CD4-positive, alpha-beta T cell treated with Interleukin-2 at 100 ng/mL for 4 hours (primary cell): ENCODE measurements around the gene VEGFA.

ENCODE experiments used
- DNase-seq: peaks from one replicate; pipeline ENCODE4 v3.0.0-alpha.2; 2020; ENCODE audit warnings: low spot score

VEGFA gene

DNA sequence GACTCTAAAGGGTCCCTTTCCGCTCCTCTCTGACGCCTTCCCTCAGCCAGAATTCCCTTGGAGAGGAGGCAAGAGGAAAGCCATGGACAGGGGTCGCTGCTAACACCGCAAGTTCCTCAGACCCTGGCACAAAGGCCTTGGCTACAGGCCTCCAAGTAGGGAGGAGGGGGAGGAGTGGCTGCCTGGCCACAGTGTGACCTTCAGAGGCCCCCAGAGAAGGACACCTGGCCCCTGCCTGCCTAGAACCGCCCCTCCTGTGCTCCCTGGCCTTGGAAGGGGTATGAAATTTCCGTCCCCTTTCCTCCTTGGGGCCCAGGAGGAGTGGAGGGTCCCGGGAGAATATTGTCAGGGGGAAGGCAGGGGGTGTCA, 2.7 kb downstream of the VEGFA start:
- no peak for DNase-seq

DNA sequence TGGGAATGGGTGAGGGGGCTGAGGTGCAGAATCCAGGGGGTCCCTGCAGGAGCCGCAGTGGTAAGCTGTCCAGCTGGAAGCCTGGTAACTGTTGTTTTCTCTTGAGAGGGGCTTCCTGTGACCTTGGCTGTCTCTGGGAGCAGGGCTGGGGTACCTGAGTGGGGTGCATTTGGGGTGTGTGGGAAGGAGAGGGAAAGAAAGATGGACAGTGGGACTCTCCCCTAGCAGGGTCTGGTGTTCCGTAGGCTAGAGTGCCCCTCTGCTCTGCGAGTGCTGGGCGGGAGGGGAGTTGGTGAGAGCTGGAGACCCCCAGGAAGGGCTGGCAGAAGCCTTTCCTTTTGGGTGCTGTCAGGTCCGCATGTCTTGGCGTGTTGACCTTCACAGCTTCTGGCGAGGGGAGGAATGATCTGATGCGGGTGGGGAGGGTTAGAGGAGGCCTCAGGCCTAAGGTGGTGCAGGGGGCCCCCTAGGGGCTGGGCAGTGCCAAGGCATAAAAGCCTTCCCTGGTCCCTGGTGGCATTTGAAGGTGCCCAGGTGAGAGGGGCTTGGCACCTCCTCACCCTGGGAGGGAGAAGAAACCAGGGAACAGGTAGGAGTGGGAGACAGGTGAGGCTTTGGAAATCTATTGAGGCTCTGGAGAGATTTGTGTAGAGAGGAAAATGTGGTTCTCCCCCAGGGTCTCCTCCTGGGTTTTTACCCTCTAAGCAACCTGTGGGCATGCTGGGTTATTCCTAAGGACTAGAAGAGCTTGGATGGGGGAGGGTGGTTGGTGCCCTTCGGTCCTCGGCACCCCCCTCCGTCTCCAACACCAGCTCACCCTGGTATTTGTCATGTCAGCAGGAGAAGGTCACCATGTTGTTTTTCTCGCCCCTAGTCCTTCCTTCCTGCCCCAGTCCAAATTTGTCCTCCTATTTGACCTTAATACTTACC, 3.3 kb downstream of the VEGFA start:
- peak; percentile 38 for DNase-seq

DNA sequence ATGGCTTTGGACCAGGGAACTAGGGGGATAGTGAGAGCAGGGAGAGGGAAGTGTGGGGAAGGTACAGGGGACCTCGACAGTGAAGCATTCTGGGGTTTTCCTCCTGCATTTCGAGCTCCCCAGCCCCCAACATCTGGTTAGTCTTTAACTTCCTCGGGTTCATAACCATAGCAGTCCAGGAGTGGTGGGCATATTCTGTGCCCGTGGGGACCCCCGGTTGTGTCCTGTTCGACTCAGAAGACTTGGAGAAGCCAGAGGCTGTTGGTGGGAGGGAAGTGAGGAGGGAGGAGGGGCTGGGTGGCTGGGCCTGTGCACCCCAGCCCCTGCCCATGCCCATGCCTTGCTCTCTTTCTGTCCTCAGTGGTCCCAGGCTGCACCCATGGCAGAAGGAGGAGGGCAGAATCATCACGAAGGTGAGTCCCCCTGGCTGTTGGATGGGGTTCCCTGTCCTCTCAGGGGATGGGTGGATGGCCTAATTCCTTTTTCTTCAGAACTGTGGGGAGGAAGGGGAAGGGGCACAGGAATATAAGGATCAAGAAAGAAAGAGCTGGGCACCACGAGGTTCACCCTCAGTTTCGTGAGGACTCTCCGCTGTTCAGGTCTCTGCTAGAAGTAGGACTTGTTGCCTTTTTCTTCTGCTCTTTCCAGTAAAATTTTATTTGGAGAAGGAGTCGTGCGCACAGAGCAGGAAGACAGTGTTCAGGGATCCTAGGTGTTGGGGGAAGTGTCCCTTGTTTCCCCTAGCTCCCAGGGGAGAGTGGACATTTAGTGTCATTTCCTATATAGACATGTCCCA, 4.2 kb downstream of the VEGFA start:
- no peak for DNase-seq

DNA sequence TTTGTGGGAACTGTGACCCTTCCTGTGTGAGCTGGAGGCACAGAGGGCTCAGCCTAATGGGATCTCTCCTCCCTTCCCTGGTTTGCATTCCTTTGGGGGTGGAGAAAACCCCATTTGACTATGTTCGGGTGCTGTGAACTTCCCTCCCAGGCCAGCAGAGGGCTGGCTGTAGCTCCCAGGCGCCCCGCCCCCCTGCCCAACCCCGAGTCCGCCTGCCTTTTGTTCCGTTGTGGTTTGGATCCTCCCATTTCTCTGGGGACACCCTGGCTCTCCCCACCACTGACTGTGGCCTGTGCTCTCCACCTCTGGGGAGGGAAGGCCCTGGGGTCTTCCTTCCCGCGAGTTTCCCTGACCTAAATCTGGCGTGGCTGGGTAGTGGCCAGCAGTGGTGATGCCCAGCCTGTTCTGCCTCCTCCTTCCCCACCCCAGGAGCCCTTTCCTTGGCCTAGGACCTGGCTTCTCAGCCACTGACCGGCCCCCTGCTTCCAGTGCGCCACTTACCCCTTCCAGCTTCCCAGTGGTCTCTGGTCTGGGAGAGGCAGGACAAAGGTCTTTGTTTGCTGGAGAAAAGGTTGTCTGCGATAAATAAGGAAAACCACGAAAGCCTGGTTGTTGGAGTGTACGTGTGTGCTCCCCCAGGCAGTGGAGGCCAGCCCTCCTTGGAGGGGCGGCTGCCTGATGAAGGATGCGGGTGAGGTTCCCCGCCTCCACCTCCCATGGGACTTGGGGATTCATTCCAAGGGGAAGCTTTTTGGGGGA, 4.9 kb downstream of the VEGFA start:
- DNase-seq: peak; percentile 46

DNA sequence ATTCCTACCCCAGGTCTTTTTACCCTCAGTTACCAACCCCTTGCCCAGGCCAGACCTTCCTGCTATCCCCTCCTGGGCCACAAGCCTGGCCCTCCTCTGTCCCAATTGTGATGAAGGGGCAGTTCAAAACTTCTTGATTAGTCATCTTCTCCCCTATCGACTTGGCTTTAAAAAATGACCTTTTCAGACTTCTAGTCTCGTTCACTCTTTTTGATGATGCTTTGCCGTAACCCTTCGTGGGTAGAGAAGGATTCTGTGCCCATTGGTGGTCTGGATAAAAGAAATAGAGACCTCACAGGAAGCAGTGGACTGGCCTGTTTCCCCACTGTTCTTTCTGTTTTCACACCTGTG, 5.5 kb downstream of the VEGFA start:
- DNase-seq: no peak

- DNase-seq: no peak
These were observed 6.2 kb downstream of the VEGFA start for GRCh38 chr6:43776115-43776798.

DNA sequence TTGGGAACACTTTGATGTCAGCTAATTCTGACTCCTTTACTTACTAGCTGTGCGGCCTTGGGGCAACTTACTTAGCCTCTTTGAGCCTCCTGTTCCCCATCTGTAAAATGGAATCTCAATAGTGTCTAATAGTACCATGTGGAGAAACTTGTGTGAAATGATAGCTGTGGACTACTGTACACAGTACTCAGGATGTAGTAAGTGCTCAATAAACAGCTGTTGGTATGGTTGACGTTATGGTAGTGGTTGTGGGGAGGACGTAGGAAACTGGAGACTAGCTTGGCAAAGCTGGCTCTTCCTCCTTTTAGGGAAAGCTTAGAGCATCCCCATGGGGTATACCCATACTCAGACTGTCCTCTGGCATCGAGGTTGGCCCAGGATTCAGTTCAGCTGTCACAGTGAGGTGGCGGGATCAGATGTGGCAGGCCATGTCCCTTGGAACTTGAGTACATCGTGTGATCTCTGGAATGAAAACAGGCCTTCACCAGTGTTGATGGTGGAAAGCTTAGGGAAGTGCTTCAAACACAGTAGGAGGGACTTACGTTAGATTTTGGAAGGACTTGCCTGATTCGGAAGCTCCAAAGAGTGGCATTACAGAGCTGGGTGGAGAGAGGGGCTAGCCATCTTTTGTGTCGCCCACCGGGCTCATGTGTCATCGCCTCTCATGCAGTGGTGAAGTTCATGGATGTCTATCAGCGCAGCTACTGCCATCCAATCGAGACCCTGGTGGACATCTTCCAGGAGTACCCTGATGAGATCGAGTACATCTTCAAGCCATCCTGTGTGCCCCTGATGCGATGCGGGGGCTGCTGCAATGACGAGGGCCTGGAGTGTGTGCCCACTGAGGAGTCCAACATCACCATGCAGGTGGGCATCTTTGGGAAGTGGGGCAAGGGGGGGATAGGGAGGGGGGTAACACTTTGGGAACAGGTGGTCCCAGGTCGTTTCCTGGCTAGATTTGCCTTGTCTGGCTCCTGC, 7.1 kb downstream of the VEGFA start:
- no peak for DNase-seq

DNA sequence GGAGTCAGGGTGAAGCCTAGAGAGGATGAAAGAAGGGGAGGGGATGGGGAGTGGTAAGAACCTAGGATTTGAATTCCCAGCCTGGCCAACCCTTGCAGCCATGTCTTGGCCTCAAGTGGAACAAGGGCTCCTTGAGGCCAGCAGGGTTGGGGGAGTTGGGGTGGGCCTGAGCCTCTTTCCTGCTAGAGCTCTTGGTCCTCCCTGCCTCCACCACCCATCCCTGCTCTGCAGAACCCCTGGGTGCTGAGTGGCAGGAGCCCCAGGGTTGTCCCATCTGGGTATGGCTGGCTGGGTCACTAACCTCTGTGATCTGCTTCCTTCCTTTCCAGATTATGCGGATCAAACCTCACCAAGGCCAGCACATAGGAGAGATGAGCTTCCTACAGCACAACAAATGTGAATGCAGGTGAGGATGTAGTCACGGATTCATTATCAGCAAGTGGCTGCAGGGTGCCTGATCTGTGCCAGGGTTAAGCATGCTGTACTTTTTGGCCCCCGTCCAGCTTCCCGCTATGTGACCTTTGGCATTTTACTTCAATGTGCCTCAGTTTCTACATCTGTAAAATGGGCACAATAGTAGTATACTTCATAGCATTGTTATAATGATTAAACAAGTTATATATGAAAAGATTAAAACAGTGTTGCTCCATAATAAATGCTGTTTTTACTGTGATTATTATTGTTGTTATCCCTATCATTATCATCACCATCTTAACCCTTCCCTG, 8.3 kb downstream of the VEGFA start:
- no peak for DNase-seq

DNA sequence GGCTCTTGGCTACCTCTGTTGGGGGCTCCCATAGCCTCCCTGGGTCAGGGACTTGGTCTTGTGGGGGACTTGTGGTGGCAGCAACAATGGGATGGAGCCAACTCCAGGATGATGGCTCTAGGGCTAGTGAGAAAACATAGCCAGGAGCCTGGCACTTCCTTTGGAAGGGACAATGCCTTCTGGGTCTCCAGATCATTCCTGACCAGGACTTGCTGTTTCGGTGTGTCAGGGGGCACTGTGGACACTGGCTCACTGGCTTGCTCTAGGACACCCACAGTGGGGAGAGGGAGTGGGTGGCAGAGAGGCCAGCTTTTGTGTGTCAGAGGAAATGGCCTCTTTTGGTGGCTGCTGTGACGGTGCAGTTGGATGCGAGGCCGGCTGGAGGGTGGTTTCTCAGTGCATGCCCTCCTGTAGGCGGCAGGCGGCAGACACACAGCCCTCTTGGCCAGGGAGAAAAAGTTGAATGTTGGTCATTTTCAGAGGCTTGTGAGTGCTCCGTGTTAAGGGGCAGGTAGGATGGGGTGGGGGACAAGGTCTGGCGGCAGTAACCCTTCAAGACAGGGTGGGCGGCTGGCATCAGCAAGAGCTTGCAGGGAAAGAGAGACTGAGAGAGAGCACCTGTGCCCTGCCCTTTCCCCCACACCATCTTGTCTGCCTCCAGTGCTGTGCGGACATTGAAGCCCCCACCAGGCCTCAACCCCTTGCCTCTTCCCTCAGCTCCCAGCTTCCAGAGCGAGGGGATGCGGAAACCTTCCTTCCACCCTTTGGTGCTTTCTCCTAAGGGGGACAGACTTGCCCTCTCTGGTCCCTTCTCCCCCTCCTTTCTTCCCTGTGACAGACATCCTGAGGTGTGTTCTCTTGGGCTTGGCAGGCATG, 9.2 kb downstream of the VEGFA start:
- no peak for DNase-seq

DNA sequence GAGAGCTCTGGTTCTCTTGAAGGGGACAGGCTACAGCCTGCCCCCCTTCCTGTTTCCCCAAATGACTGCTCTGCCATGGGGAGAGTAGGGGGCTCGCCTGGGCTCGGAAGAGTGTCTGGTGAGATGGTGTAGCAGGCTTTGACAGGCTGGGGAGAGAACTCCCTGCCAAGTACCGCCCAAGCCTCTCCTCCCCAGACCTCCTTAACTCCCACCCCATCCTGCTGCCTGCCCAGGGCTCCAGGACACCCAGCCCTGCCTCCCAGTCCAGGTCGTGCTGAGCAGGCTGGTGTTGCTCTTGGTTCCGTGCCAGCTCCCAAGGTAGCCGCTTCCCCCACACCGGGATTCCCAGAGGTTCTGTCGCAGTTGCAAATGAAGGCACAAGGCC, 9.8 kb downstream of the VEGFA start:
- no peak for DNase-seq

- no peak for DNase-seq
These were observed 10.3 kb downstream of the VEGFA start for GRCh38 chr6:43780293-43780692.

- no peak for DNase-seq
These were observed 11.2 kb downstream of the VEGFA start for GRCh38 chr6:43780941-43781928.

DNA sequence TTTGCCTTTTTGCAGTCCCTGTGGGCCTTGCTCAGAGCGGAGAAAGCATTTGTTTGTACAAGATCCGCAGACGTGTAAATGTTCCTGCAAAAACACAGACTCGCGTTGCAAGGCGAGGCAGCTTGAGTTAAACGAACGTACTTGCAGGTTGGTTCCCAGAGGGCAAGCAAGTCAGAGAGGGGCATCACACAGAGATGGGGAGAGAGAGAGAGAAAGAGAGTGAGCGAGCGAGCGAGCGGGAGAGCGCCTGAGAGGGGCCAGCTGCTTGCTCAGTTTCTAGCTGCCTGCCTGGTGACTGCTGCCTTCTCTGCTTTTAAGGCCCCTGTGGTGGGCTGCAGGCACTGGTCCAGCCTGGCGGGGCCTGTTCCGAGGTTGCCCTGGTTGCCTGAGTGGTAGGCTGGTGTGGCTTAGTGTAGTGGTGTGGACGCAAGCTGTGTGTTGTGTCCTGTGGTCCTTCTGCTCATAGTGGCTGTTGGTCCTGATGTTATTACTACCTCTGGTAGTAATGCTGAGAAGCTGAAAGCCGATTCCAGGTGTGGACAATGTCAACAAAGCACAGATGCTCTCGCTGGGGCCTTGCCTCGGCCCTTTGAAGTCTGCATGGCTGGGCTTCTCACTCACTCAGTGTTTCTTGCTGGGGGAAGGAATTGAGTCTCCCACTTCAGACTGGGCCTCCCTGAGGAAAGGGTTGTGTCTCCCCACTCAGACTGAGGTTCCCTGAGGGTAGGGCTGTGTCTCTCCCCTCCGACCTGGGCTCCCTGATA, 12.1 kb downstream of the VEGFA start:
- DNase-seq: no peak

DNA sequence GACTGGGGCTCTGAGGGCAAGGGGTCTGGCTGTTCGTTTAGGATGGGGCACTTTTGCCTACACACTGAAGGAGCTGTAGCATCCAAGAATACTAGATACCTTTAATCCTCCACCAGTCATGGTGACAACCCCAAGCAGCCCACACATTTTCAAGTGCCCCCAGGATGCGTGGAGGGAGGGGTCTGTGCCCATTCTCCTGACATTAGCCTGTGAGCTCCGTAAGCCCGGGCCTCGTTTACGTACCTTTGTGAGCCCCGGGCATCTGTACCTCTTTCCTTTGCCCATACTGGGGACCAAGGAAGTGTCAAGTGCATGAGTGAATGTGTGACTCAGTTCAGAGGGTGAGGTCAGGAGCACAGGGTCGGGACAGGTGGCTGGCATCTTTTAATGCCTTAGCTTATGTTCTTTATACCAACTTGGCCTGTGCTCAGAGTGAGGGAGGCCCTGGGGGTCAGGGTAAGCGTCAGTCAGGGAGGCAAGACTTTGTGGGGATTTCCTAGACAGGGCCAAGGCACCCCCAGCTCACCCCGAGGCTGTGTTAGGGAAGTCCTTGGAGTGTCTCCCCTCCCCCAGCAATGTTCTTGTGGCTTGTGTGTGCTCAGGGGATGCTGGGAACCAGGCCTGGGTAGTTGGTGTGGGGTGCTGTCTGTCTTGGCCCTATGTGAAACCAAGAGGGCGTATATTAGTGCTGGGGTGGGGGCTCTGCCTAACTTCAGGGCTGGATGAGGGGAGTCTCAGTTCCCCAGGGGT, 12.9 kb downstream of the VEGFA start:
- DNase-seq: no peak

DNA sequence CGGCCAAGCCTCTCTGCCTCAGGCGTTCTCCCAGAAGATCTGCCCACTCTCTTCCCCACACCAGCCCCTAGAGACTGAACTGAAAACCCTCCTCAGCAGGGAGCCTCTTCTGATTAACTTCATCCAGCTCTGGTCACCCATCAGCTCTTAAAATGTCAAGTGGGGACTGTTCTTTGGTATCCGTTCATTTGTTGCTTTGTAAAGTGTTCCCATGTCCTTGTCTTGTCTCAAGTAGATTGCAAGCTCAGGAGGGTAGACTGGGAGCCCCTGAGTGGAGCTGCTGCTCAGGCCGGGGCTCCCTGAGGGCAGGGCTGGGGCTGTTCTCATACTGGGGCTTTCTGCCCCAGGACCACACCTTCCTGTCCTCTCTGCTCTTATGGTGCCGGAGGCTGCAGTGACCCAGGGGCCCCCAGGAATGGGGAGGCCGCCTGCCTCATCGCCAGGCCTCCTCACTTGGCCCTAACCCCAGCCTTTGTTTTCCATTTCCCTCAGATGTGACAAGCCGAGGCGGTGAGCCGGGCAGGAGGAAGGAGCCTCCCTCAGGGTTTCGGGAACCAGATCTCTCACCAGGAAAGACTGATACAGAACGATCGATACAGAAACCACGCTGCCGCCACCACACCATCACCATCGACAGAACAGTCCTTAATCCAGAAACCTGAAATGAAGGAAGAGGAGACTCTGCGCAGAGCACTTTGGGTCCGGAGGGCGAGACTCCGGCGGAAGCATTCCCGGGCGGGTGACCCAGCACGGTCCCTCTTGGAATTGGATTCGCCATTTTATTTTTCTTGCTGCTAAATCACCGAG, 14.2 kb downstream of the VEGFA start:
- DNase-seq: no peak
